GM19238 (cell line): ENCODE data around the gene FIS1.

Source experiments
- DNase-seq: peaks from one replicate; pipeline ENCODE4 v3.0.0; 2011; ENCODE audit warnings: low spot score; ENCODE audit not compliant: insufficient read length

The FIS1 gene

GRCh38 chr7:101234636-101235035, 10.2 kb downstream of the FIS1 start:
- DNase-seq: no peak

- DNase-seq: no peak
Observed at GRCh38 chr7:101233907-101234547, 10.9 kb downstream of the FIS1 start.

- DNase-seq: no peak
Observed at GRCh38 chr7:101232141-101232850, 12.6 kb downstream of the FIS1 start.

GRCh38 chr7:101231644-101232043, 13.2 kb downstream of the FIS1 start:
- no peak for DNase-seq

- no peak for DNase-seq
Observed at GRCh38 chr7:101226721-101227120, 18.2 kb downstream of the FIS1 start.

GRCh38 chr7:101225650-101226049, 19.2 kb downstream of the FIS1 start:
- no peak for DNase-seq

GRCh38 chr7:101223528-101223927, 21.4 kb downstream of the FIS1 start:
- no peak for DNase-seq

- DNase-seq: no peak
Observed at GRCh38 chr7:101222275-101222830, 22.5 kb downstream of the FIS1 start.

- no peak for DNase-seq
Observed at GRCh38 chr7:101220295-101220694, 24.6 kb downstream of the FIS1 start.

- no peak for DNase-seq
Observed at GRCh38 chr7:101218236-101219125, 26.4 kb downstream of the FIS1 start.

GRCh38 chr7:101217388-101218235, 27.3 kb downstream of the FIS1 start, which contains the start of the genes PLOD3 and ZNHIT1:
Gene PLOD3 (minus strand): TSS chr7:101217581. CDS start chr7:101217274, 307 bp downstream.
Gene ZNHIT1 (plus strand): TSS chr7:101218165. CDS start chr7:101218196, 31 bp downstream.
- DNase-seq: peak; percentile 98

GRCh38 chr7:101216860-101217387, 28.0 kb downstream of the FIS1 start:
- no peak for DNase-seq

GRCh38 chr7:101216001-101216859, 28.7 kb downstream of the FIS1 start:
- DNase-seq: no peak

- no peak for DNase-seq
Observed at GRCh38 chr7:101212014-101212413, 32.9 kb downstream of the FIS1 start.

GRCh38 chr7:101211501-101211900, 33.4 kb downstream of the FIS1 start:
- DNase-seq: no peak

- no peak for DNase-seq
Observed at GRCh38 chr7:101210143-101210542, 34.7 kb downstream of the FIS1 start.

GRCh38 chr7:101208794-101209193, 36.1 kb downstream of the FIS1 start:
- no peak for DNase-seq

GRCh38 chr7:101207459-101207858, 37.4 kb downstream of the FIS1 start:
- DNase-seq: no peak

- DNase-seq: no peak
Observed at GRCh38 chr7:101206665-101207042, 38.2 kb downstream of the FIS1 start.
